ENCODE results near the gene GZMB. TPM values are rescaled to one million over a fixed set of nuclear protein-coding genes. Genes with fewer than 3 reads are reported as not detected.
"Not testable (repeated sequence)": the region's sequence is repeated elsewhere in the genome, so short reads cannot be mapped to it uniquely, and the experiment has no call there.

The GZMB gene
- total and polyA plus RNA-seq, 2 of the 13 experiments (the other 11 are each of a cell fraction or from before 2014, with no cell fraction given), result 0.12 TPM; not detected in 1

DNA sequence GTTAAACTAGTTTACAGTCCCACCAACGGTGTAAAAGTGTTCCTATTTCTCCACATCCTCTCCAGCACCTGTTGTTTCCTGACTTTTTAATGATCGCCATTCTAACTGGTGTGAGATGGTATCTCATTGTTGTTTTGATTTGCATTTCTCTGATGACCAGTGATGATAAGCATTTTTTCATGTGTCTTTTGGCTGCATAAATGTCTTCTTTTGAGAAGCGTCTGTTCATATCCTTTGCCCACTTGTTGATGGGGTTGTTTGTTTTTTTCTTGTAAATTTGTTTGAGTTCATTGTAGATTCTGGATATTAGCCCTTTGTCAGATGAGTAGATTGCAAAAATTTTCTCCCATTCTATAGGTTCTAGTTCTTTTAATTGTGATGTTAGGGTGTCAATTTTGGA lies 49.6 kb downstream of the GZMB start:
- WGBS (ENCODE audit: low lambda C conversion rate), result 37% methylated on average over 3 of the region's 3 CpGs
- H3K9ac ChIP-seq (ENCODE audit: insufficient read depth, low read depth, low read length); H3K4me2 ChIP-seq (ENCODE audit: low read depth, low read length); BruUV-seq (replicated peaks); CTCF ChIA-PET (ENCODE audit: low intra/inter-chr PET ratio, low total read pairs); DNase-seq (ENCODE audit: low spot score); FAIRE-seq; H4K20me1 ChIP-seq (ENCODE audit: insufficient read depth, low read length); in situ Hi-C loops (cut with HindIII; ENCODE audit: extremely low pct_ligation_motif_present, low pct_unique_long_range_greater_than_20kb); ATAC-seq; H3K4me3 ChIP-seq (replicated peaks in 1 of 3; ENCODE audit: insufficient read depth in 1 of 3, low read depth in 2 of 3, low read length in 3 of 3); H2AFZ ChIP-seq (ENCODE audit: low read length); H3K79me2 ChIP-seq (ENCODE audit: insufficient read depth, low read length); H3K27ac ChIP-seq (ENCODE audit: extremely low read length, insufficient read depth, low read length); H3K27me3 ChIP-seq (ENCODE audit: control insufficient read depth in 1 of 2, insufficient read depth in 2 of 2, low read length in 2 of 2); H3K4me1 ChIP-seq (ENCODE audit: insufficient read depth, low read length); intact Hi-C loops (cut with micrococcal nuclease; ENCODE audit: unreplicated experiment); H3K36me3 ChIP-seq (replicated peaks in 1 of 2; ENCODE audit: control insufficient read depth in 1 of 2, insufficient read depth in 2 of 2, low read length in 2 of 2); H3K9me3 ChIP-seq (ENCODE audit: low read length); POLR2A ChIA-PET; TF ChIP-seq LCORL (CRISPR knock-in tag; IDR thresholded peaks at IDR 0.05): not testable (repeated sequence)
- 0 out of 2 replicates have a peak, but pooled peaks have one; percentile 23 for TF ChIP-seq NFRKB (IDR thresholded peaks at IDR 0.05)
- TF ChIP-seq PLRG1 (conservative IDR thresholded peaks at IDR 0.05), result 0 out of 2 replicates have a peak, but pooled peaks have one; percentile 70
- 0 out of 2 replicates have a peak, but pooled peaks have one; percentile 42 for TF ChIP-seq ATM (IDR thresholded peaks at IDR 0.05; ENCODE audit: borderline replicate concordance)
- TF ChIP-seq LCORL (IDR thresholded peaks at IDR 0.05), result 0 out of 2 replicates have a peak, but pooled peaks have one; percentile 34

Other genes starting within 250 kb of the GZMB start
- 1.1 and 1.3 TPM in 2 replicates for gene NYNRIN, start 235.2 kb downstream of the GZMB start, total RNA-seq (2016; rRNA removed; fragmentation: Illumina TruSeq; extraction: Trizol)
- 0.63 and 0.95 TPM in 2 replicates for gene NYNRIN, start 235.2 kb downstream of the GZMB start, polyA plus RNA-seq (2011; rRNA removed)
- gene CBLN3, start 204.5 kb downstream of the GZMB start, total RNA-seq (2016; rRNA removed; fragmentation: Illumina TruSeq; extraction: Trizol), result 0.45 and 0.66 TPM in 2 replicates
- 0.74 and 0.98 TPM in 2 replicates for gene CBLN3, start 204.5 kb downstream of the GZMB start, polyA plus RNA-seq (2011; rRNA removed)
- 72.2 and 75.7 TPM in 2 replicates for gene KHNYN, start 204.2 kb downstream of the GZMB start, total RNA-seq (2016; rRNA removed; fragmentation: Illumina TruSeq; extraction: Trizol)
- gene KHNYN, start 204.2 kb downstream of the GZMB start, polyA plus RNA-seq (2011; rRNA removed), result 52.8 and 76.4 TPM in 2 replicates
- gene SDR39U1, start 191.4 kb downstream of the GZMB start, total RNA-seq (2016; rRNA removed; fragmentation: Illumina TruSeq; extraction: Trizol), result 25.0 and 34.4 TPM in 2 replicates
- 129 and 163 TPM in 2 replicates for gene SDR39U1, start 191.4 kb downstream of the GZMB start, polyA plus RNA-seq (2011; rRNA removed)
- not detected in 2 replicates for gene CMA1, start 125.9 kb downstream of the GZMB start, total RNA-seq (2016; rRNA removed; fragmentation: Illumina TruSeq; extraction: Trizol)
- not detected in 2 replicates for gene CMA1, start 125.9 kb downstream of the GZMB start, polyA plus RNA-seq (2011; rRNA removed)
- gene CTSG, start 57.9 kb downstream of the GZMB start, total RNA-seq (2016; rRNA removed; fragmentation: Illumina TruSeq; extraction: Trizol), result not detected in 2 replicates
- not detected in 2 replicates for gene CTSG, start 57.9 kb downstream of the GZMB start, polyA plus RNA-seq (2011; rRNA removed)
- not detected in 2 replicates for gene GZMH, start 24.5 kb downstream of the GZMB start, total RNA-seq (2016; rRNA removed; fragmentation: Illumina TruSeq; extraction: Trizol)
- gene GZMH, start 24.5 kb downstream of the GZMB start, polyA plus RNA-seq (2011; rRNA removed), result 0.08 TPM in 1 of 2 replicates, not detected in the other